Measurements from ENCODE around the gene AIF1. TPM values are rescaled to one million over a fixed set of nuclear protein-coding genes. Genes with fewer than 3 reads are reported as not detected.

The AIF1 gene
- total and polyA plus RNA-seq, 10 donors = 258 to 479 (median 311) TPM

- Histone ChIP-seq H3K27ac (no peak overlapping the region), H3K4me3 (no peak overlapping the region), H3K4me1 (peaks cover 0 to 6% (median 0%) of the 10 kb centered on the region in 6 donors), H3K27me3 (replicated peaks in 1 of 7) (no peaks in the 10 kb centered on the region), H3K36me3 (peaks cover 0 to 100% (median 100%) of the 10 kb centered on the region in 6 donors), H3K9me3 (no peaks in the 10 kb centered on the region)
- intact Hi-C loops (cut with DNase I; ENCODE audit: low total_unique reads) = no loop called here
- TF ChIP-seq, protein P1, sequence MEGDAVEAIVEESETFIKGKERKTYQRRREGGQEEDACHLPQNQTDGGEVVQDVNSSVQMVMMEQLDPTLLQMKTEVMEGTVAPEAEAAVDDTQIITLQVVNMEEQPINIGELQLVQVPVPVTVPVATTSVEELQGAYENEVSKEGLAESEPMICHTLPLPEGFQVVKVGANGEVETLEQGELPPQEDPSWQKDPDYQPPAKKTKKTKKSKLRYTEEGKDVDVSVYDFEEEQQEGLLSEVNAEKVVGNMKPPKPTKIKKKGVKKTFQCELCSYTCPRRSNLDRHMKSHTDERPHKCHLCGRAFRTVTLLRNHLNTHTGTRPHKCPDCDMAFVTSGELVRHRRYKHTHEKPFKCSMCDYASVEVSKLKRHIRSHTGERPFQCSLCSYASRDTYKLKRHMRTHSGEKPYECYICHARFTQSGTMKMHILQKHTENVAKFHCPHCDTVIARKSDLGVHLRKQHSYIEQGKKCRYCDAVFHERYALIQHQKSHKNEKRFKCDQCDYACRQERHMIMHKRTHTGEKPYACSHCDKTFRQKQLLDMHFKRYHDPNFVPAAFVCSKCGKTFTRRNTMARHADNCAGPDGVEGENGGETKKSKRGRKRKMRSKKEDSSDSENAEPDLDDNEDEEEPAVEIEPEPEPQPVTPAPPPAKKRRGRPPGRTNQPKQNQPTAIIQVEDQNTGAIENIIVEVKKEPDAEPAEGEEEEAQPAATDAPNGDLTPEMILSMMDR (IDR thresholded peaks at IDR 0.05 in 8 of 11, conservative IDR thresholded peaks at IDR 0.05 in 3 of 11) = no peak
- peak; percentile 47 to 79 (median 49) for TF ChIP-seq POLR2AphosphoS5 (IDR thresholded peaks at IDR 0.05)
- 92 to 97% (median 94%) methylated on average over 24 to 26 of the region's 26 CpGs for WGBS, 5 donors
- no peak for DNase-seq
Measured at GRCh38 chr6:31632279-31632946, 17.4 kb downstream of the AIF1 start.

DNA sequence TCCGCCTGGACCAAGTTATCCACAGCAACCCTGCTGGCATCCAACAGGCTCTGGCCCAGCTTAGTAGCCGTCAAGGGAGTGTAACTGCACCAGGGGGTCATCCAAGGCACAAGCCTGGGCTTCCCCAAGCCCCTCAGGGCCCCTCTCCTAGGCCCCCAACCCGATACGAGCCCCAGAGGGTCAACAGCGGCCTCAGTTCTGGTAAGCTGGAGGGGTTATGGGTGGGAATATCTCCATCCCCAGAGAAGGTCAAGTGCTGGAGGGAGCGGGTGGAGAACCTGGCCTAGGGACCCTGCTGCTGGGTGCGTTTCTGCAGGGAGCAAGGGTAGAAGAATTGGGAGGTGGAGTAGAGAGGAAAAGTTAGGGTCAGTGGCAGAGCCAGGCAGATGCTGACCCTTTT is 18.4 kb downstream of the AIF1 start:
- Histone ChIP-seq H3K36me3 (peaks cover 0 to 100% (median 100%) of the 10 kb centered on the region in 6 donors), H3K9me3 (no peaks in the 10 kb centered on the region)

GRCh38 chr6:31634131-31634530 is 19.1 kb downstream of the AIF1 start:
- Histone ChIP-seq H3K27ac (no peak overlapping the region), H3K27me3 (replicated peaks in 1 of 7) (no peaks in the 10 kb centered on the region), H3K4me1 (peaks cover 0 to 6% (median 0%) of the 10 kb centered on the region in 6 donors), H3K4me3 (no peak overlapping the region), H3K36me3 (peaks cover 0 to 100% (median 99%) of the 10 kb centered on the region in 6 donors), H3K9me3 (no peaks in the 10 kb centered on the region)
- intact Hi-C loops (cut with DNase I; ENCODE audit: low total_unique reads) = no loop called here
- no peak for DNase-seq
- 76 to 94% (median 88%) methylated on average over 3 of the region's 3 CpGs for WGBS, 5 donors
- no peak for TF ChIP-seq POLR2A (IDR thresholded peaks at IDR 0.05)
- TF ChIP-seq POLR2AphosphoS5 (IDR thresholded peaks at IDR 0.05) = no peak
- TF ChIP-seq, protein P1 (IDR thresholded peaks at IDR 0.05 in 8 of 11, conservative IDR thresholded peaks at IDR 0.05 in 3 of 11) = no peak

More for the DNA sequence above, 18.4 kb downstream of the AIF1 start:
- TF ChIP-seq, protein P1 (IDR thresholded peaks at IDR 0.05 in 8 of 11, conservative IDR thresholded peaks at IDR 0.05 in 3 of 11) = no peak
- TF ChIP-seq POLR2AphosphoS5 (IDR thresholded peaks at IDR 0.05) = peak; percentile 20 to 55 (median 29)
- TF ChIP-seq POLR2A (IDR thresholded peaks at IDR 0.05) = no peak
- Histone ChIP-seq H3K27me3 (replicated peaks in 1 of 7) (no peaks in the 10 kb centered on the region), H3K4me1 (peaks cover 0 to 6% (median 0%) of the 10 kb centered on the region in 6 donors), H3K27ac (no peak overlapping the region), H3K4me3 (no peak overlapping the region)
- intact Hi-C loops (cut with DNase I; ENCODE audit: low total_unique reads) = no loop called here
- WGBS, 5 donors = 91 to 97% (median 96%) methylated on average over 7 of the region's 7 CpGs
- DNase-seq = no peak

DNA sequence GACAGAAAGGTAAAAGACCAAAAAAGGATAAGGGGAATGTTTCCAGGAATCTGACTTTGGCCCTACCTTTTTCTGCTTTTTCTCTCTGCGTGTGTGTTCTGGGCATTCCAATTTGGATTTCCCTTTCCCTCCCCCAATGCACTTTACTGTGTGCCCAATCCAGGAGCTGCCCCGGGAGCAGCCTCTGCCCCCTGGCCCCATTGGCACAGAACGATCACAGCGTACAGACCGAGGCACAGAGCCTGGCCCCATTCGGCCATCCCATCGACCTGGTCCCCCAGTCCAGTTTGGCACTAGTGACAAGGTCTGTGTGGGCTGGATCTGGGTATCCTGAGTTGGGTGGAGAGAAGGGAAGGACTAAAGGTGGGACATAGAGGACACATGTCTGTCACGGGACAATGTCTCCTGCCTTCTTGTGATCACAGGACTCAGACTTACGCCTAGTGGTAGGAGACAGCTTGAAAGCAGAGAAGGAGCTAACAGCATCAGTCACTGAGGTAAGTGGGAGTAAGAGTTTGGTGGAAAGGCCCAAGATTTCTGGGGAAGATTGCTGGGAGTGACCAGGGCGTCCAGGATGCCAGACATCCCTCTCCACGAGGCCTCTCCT is 20.0 kb downstream of the AIF1 start:
- no peak for DNase-seq
- Histone ChIP-seq H3K4me3 (no peak overlapping the region), H3K27me3 (replicated peaks in 1 of 7) (no peaks in the 10 kb centered on the region), H3K36me3 (peaks cover 0 to 100% (median 99%) of the 10 kb centered on the region in 6 donors), H3K4me1 (peaks cover 0 to 11% (median 2%) of the 10 kb centered on the region in 6 donors), H3K9me3 (no peaks in the 10 kb centered on the region), H3K27ac (no peak overlapping the region)
- TF ChIP-seq, protein P1 (IDR thresholded peaks at IDR 0.05 in 8 of 11, conservative IDR thresholded peaks at IDR 0.05 in 3 of 11) = no peak
- TF ChIP-seq POLR2AphosphoS5 (IDR thresholded peaks at IDR 0.05) (peak in 2 of 3 donors; percentile 31 to 51), POLR2A (IDR thresholded peaks at IDR 0.05) (no peak)
- 78 to 92% (median 87%) methylated on average over 11 of the region's 11 CpGs for WGBS, 5 donors
- intact Hi-C loops (cut with DNase I; ENCODE audit: low total_unique reads) = no loop called here

Measured in spleen (tissue), 11 donors.